Neural cell (in vitro differentiated cells): ENCODE measurements around the gene RNF182.

Experiments
- EP300 ChIP-seq: fragments of 450-650 bp; conservative IDR thresholded peaks from 2 replicates; pipeline ENCODE4 v1.6.1; 2014; ENCODE audit warnings: antibody characterized with exemption, mild to moderate bottlenecking, moderate library complexity; ENCODE audit not compliant: poor library complexity, severe bottlenecking
- POLR2AphosphoS5 ChIP-seq: IDR thresholded peaks from 2 replicates; pipeline ENCODE4 v1.6.1; 2012
- SMC3 ChIP-seq: fragments of 450-650 bp; conservative IDR thresholded peaks from 2 replicates; pipeline ENCODE4 v1.6.1; 2014; ENCODE audit warnings: antibody characterized with exemption, mild to moderate bottlenecking, moderate library complexity; ENCODE audit not compliant: poor library complexity
- TAF1 ChIP-seq: IDR thresholded peaks from 2 replicates; pipeline ENCODE4 v1.6.1; 2012; ENCODE audit warnings: low read depth
- TF ChIP-seq, protein P1 (sequence below): IDR thresholded peaks from 2 replicates; pipeline ENCODE4 v1.6.1; 2012; ENCODE audit warnings: borderline replicate concordance
- TF ChIP-seq, protein P2 (sequence below): fragments of 450-650 bp; IDR thresholded peaks from 2 replicates; pipeline ENCODE4 v1.5.1; 2014; ENCODE audit warnings: antibody characterized with exemption, mild to moderate bottlenecking, moderate library complexity; ENCODE audit not compliant: poor library complexity, severe bottlenecking

DNA sequence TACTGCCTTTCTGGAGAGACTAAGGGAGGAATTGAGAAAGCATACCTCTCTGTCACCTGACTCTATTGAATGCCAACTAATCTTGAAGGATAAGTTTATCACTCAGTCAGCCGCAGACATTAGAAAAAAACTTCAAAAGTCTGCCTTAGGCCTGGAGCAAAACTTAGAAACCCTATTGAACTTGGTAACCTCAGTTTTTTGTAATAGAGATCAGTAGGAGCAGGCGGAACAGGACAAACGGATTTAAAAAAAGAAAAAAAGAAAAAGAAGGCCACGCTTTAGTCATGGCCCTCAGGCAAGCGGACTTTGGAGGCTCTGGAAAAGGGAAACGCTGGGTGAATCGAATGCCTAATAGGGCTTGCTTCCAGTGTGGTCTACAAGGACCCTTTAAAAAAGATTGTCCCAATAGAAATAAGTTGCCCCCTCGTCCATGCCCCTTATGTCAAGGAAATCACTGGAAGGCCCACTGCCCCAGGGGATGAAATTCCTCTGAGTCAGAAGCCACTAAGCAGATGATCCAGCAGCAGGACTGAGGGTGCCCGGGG, 43.1 kb upstream of the RNF182 start:
- TF ChIP-seq, protein P1, sequence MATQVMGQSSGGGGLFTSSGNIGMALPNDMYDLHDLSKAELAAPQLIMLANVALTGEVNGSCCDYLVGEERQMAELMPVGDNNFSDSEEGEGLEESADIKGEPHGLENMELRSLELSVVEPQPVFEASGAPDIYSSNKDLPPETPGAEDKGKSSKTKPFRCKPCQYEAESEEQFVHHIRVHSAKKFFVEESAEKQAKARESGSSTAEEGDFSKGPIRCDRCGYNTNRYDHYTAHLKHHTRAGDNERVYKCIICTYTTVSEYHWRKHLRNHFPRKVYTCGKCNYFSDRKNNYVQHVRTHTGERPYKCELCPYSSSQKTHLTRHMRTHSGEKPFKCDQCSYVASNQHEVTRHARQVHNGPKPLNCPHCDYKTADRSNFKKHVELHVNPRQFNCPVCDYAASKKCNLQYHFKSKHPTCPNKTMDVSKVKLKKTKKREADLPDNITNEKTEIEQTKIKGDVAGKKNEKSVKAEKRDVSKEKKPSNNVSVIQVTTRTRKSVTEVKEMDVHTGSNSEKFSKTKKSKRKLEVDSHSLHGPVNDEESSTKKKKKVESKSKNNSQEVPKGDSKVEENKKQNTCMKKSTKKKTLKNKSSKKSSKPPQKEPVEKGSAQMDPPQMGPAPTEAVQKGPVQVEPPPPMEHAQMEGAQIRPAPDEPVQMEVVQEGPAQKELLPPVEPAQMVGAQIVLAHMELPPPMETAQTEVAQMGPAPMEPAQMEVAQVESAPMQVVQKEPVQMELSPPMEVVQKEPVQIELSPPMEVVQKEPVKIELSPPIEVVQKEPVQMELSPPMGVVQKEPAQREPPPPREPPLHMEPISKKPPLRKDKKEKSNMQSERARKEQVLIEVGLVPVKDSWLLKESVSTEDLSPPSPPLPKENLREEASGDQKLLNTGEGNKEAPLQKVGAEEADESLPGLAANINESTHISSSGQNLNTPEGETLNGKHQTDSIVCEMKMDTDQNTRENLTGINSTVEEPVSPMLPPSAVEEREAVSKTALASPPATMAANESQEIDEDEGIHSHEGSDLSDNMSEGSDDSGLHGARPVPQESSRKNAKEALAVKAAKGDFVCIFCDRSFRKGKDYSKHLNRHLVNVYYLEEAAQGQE = no peak
- no peak for TF ChIP-seq POLR2AphosphoS5
- no peak for TF ChIP-seq TAF1
- no peak for TF ChIP-seq SMC3
- TF ChIP-seq, protein P2, sequence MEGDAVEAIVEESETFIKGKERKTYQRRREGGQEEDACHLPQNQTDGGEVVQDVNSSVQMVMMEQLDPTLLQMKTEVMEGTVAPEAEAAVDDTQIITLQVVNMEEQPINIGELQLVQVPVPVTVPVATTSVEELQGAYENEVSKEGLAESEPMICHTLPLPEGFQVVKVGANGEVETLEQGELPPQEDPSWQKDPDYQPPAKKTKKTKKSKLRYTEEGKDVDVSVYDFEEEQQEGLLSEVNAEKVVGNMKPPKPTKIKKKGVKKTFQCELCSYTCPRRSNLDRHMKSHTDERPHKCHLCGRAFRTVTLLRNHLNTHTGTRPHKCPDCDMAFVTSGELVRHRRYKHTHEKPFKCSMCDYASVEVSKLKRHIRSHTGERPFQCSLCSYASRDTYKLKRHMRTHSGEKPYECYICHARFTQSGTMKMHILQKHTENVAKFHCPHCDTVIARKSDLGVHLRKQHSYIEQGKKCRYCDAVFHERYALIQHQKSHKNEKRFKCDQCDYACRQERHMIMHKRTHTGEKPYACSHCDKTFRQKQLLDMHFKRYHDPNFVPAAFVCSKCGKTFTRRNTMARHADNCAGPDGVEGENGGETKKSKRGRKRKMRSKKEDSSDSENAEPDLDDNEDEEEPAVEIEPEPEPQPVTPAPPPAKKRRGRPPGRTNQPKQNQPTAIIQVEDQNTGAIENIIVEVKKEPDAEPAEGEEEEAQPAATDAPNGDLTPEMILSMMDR = no peak
- no peak for TF ChIP-seq EP300
